Upper lobe of left lung (tissue), 4 donors: ENCODE results near the gene ATPAF2.

Source experiments
- CTCF ChIP-seq, 6 experiments: fragments of 450-650 bp in 4 of 6; fragments of 200-600 bp in 2 of 6; sonication (generic) in 2 of 6; IDR thresholded peaks; one replicate each; pipeline ENCODE4 v1.5.1; 2016 to 2019; ENCODE audit warnings: antibody characterized with exemption in 6 of 6
- EP300 ChIP-seq, 4 donors: sonication (generic); formaldehyde crosslinking; IDR thresholded peaks; one replicate each; pipeline ENCODE4 v1.5.1; 2017; ENCODE audit warnings: antibody characterized with exemption in 4 of 4, control low read depth in 2 of 4
- POLR2A ChIP-seq, 4 donors: fragments of 450-650 bp; IDR thresholded peaks; one replicate each; pipeline ENCODE4 v1.5.1; 2016 to 2017; ENCODE audit warnings: antibody characterized with exemption in 4 of 4, mild to moderate bottlenecking in 2 of 4
- POLR2AphosphoS5 ChIP-seq, 2 donors: sonication (generic); formaldehyde crosslinking; IDR thresholded peaks; one replicate each; pipeline ENCODE4 v1.5.1; 2017; ENCODE audit warnings: antibody characterized with exemption in 2 of 2

GRCh38 chr17:18015593-18015992, 23.4 kb downstream of the ATPAF2 start:
- TF ChIP-seq CTCF (IDR thresholded peaks at IDR 0.05) (no peak), POLR2A (IDR thresholded peaks at IDR 0.05) (no peak), POLR2AphosphoS5 (IDR thresholded peaks at IDR 0.05) (no peak), EP300 (IDR thresholded peaks at IDR 0.05) (no peak)
